ENCODE measurements around the gene PPP2R2C. TPM values are rescaled to one million over a fixed set of nuclear protein-coding genes. Genes with fewer than 3 reads are reported as not detected.

PPP2R2C gene
- total RNA-seq, 6 experiments from 2014 or later, result 0.14 to 0.25 (median 0.23) TPM; not detected in 2

DNA sequence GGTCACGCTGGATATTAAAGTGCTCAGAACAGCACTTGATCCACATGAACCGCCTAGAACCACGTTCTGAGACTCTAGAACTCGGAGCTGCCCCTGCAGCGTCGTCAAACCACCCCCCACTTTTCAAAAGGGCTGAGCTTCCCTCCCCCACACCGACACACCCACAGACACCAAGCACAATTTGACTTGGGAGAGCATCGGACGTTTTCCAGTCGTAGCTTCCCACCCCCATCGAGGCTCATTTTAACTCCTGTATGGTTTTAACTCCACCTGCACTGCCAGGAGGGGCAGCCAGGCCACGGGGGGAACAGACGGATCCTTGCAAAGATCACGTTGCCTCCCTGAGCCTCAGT lies 26.3 kb downstream of the PPP2R2C start:
- no peaks in the 10 kb centered on the region for H3K4me1 Mint-ChIP-seq (ENCODE audit: low read depth)
- DNase-seq, result no peak
- no peaks in the 10 kb centered on the region for H3K36me3 Mint-ChIP-seq (ENCODE audit: low read depth)
- H3K27ac Mint-ChIP-seq, result no peak overlapping the region
- no peaks in the 10 kb centered on the region for H3K9me3 Mint-ChIP-seq
- no peak overlapping the region for H3K4me3 Mint-ChIP-seq
- H3K27me3 Mint-ChIP-seq (ENCODE audit: insufficient read depth), result peaks cover 44% of the 10 kb centered on the region
- TF ChIP-seq, protein P1, sequence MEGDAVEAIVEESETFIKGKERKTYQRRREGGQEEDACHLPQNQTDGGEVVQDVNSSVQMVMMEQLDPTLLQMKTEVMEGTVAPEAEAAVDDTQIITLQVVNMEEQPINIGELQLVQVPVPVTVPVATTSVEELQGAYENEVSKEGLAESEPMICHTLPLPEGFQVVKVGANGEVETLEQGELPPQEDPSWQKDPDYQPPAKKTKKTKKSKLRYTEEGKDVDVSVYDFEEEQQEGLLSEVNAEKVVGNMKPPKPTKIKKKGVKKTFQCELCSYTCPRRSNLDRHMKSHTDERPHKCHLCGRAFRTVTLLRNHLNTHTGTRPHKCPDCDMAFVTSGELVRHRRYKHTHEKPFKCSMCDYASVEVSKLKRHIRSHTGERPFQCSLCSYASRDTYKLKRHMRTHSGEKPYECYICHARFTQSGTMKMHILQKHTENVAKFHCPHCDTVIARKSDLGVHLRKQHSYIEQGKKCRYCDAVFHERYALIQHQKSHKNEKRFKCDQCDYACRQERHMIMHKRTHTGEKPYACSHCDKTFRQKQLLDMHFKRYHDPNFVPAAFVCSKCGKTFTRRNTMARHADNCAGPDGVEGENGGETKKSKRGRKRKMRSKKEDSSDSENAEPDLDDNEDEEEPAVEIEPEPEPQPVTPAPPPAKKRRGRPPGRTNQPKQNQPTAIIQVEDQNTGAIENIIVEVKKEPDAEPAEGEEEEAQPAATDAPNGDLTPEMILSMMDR (IDR thresholded peaks at IDR 0.05), result no peak

DNA sequence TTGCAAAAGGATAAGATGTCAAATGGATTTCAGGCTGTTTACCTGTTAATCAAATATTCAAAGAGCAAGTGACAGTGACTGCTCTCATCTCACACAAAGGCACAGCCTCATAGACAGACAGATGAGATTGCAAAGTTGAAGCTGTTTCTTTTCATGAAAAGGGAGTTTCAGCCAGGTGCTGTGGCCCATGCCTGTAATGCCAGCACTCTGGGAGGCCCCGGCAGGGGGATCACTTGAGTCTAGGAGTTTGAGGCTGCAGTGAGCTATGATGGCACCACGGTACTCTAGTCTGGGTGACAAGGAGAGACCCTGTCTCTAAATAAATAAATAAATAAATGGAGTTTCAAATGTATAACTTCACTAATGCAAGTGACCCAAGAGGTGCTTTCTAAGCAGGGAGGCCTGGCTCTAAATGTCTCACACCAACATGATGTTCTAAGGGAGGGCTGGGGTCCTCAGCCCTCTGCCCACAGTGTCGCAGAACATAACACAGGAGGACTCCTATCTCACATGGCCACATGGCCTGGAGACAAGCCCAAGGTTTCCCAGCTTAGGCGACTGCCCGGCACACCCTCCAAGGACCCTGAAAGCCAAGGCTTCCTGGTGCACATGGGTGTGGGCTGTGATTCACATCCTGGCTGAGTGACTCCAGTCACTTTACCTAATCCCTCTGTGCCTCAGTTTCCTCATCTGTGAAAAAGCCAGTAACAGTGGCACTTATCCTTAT lies 26.8 kb downstream of the PPP2R2C start:
- no peaks in the 10 kb centered on the region for H3K4me1 Mint-ChIP-seq (ENCODE audit: low read depth)
- TF ChIP-seq, protein P1 (IDR thresholded peaks at IDR 0.05), result no peak
- H3K27ac Mint-ChIP-seq, result no peak overlapping the region
- H3K27me3 Mint-ChIP-seq (ENCODE audit: insufficient read depth), result peaks cover 44% of the 10 kb centered on the region
- no peak for DNase-seq
- no peaks in the 10 kb centered on the region for H3K9me3 Mint-ChIP-seq
- no peak overlapping the region for H3K4me3 Mint-ChIP-seq
- H3K36me3 Mint-ChIP-seq (ENCODE audit: low read depth), result no peaks in the 10 kb centered on the region

DNA sequence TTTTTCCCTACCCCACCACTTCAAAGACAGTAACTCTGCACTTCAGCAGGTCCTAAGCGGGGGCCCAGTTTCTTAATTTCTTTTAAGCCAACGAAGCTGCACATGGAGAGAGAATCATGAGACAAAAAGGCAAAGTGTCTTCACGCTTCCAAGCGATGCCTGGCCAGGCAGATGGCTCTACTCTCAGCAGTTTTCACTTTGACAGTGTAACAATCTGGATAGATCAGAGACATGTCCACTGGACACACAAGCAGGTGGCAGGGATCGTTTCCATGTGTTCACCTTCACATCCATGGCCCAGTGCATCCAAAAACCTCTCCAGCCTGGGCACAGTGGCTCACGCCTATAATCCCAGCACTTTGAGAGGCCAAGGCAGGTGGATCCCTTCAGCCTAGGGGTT lies 27.8 kb downstream of the PPP2R2C start:
- no peaks in the 10 kb centered on the region for H3K9me3 Mint-ChIP-seq
- H3K4me1 Mint-ChIP-seq (ENCODE audit: low read depth), result no peaks in the 10 kb centered on the region
- peaks cover 40% of the 10 kb centered on the region for H3K27me3 Mint-ChIP-seq (ENCODE audit: insufficient read depth)
- H3K4me3 Mint-ChIP-seq, result no peak overlapping the region
- H3K36me3 Mint-ChIP-seq (ENCODE audit: low read depth), result no peaks in the 10 kb centered on the region
- no peak overlapping the region for H3K27ac Mint-ChIP-seq
- DNase-seq, result no peak
- TF ChIP-seq, protein P1 (IDR thresholded peaks at IDR 0.05), result no peak

- H3K27me3 Mint-ChIP-seq (ENCODE audit: insufficient read depth), result peaks cover 34% of the 10 kb centered on the region
- H3K36me3 Mint-ChIP-seq (ENCODE audit: low read depth), result no peaks in the 10 kb centered on the region
- DNase-seq, result no peak
- no peaks in the 10 kb centered on the region for H3K9me3 Mint-ChIP-seq
- H3K27ac Mint-ChIP-seq, result no peak overlapping the region
- no peak overlapping the region for H3K4me3 Mint-ChIP-seq
- TF ChIP-seq, protein P1 (IDR thresholded peaks at IDR 0.05), result no peak
- H3K4me1 Mint-ChIP-seq (ENCODE audit: low read depth), result no peaks in the 10 kb centered on the region
Measured at GRCh38 chr4:6443035-6444023, 29.1 kb downstream of the PPP2R2C start.

GRCh38 chr4:6442555-6442954 lies 29.9 kb downstream of the PPP2R2C start:
- TF ChIP-seq, protein P1 (IDR thresholded peaks at IDR 0.05), result no peak

More at GRCh38 chr4:6442555-6442954, 29.9 kb downstream of the PPP2R2C start:
- Mint-ChIP-seq H3K4me3 (no peak overlapping the region), H3K4me1 (ENCODE audit: low read depth) (no peaks in the 10 kb centered on the region), H3K9me3 (no peaks in the 10 kb centered on the region), H3K27me3 (ENCODE audit: insufficient read depth) (peaks cover 33% of the 10 kb centered on the region), H3K27ac (no peak overlapping the region), H3K36me3 (ENCODE audit: low read depth) (no peaks in the 10 kb centered on the region)
- no peak for DNase-seq

All from HFFc6 (cell line).